BE2C (cell line): ENCODE results near the gene KY.

Experiments used
- DNase-seq: peaks from one replicate; pipeline ENCODE4 v3.0.0-alpha.2; 2020
- H3K27me3 ChIP-seq: fragments of 250-450 bp; sonication (Bioruptor Pico); 2 replicates; pipeline ENCODE4 v1.5.1; 2020; ENCODE audit warnings: mild to moderate bottlenecking
- H3K36me3 ChIP-seq: fragments of 250-450 bp; sonication (Bioruptor Pico); 2 replicates; pipeline ENCODE4 v1.5.1; 2020; ENCODE audit warnings: mild to moderate bottlenecking
- H3K4me1 ChIP-seq: fragments of 250-450 bp; sonication (Bioruptor Pico); 2 replicates; pipeline ENCODE4 v1.5.1; 2020
- H3K4me3 ChIP-seq: 2 replicates; pipeline ENCODE4 v1.5.1; 2011; ENCODE audit warnings: low read depth, low read length
- H3K9me3 ChIP-seq: fragments of 250-450 bp; sonication (Bioruptor Pico); 2 replicates; pipeline ENCODE4 v1.5.1; 2020
- CTCF ChIP-seq: IDR thresholded peaks from 2 replicates; pipeline ENCODE4 v1.5.1; 2012; ENCODE audit warnings: mild to moderate bottlenecking, low read depth, low read length

KY gene

GRCh38 chr3:134621854-134622253 lies 29.0 kb downstream of the KY start:
- H3K9me3 ChIP-seq: no peaks in the 10 kb centered on the region
- H3K4me3 ChIP-seq: no peak overlapping the region
- H3K27me3 ChIP-seq: no peaks in the 10 kb centered on the region
- no peak for DNase-seq
- no peaks in the 10 kb centered on the region; the same call in 1 of the 2 replicates for H3K4me1 ChIP-seq
- H3K36me3 ChIP-seq: no peaks in the 10 kb centered on the region
- TF ChIP-seq CTCF: no peak

GRCh38 chr3:134620476-134621115 lies 30.2 kb downstream of the KY start:
- Histone ChIP-seq H3K4me1 (no peaks in the 10 kb centered on the region; the same call in 1 of the 2 replicates), H3K36me3 (no peaks in the 10 kb centered on the region), H3K4me3 (no peak overlapping the region), H3K27me3 (no peaks in the 10 kb centered on the region), H3K9me3 (no peaks in the 10 kb centered on the region)
- no peak for DNase-seq
- no peak for TF ChIP-seq CTCF

- DNase-seq: no peak
- no peaks in the 10 kb centered on the region for H3K36me3 ChIP-seq
- no peaks in the 10 kb centered on the region for H3K9me3 ChIP-seq
- H3K4me3 ChIP-seq: no peak overlapping the region
- no peaks in the 10 kb centered on the region for H3K27me3 ChIP-seq
- no peaks in the 10 kb centered on the region; the same call in 1 of the 2 replicates for H3K4me1 ChIP-seq
- no peak for TF ChIP-seq CTCF
Observed at GRCh38 chr3:134619884-134620445, 30.9 kb downstream of the KY start.

- no peak for DNase-seq
- H3K36me3 ChIP-seq: no peaks in the 10 kb centered on the region
- no peak overlapping the region for H3K4me3 ChIP-seq
- TF ChIP-seq CTCF: no peak
- H3K9me3 ChIP-seq: no peaks in the 10 kb centered on the region
- no peaks in the 10 kb centered on the region; the same call in 1 of the 2 replicates for H3K4me1 ChIP-seq
- H3K27me3 ChIP-seq: no peaks in the 10 kb centered on the region
Observed at GRCh38 chr3:134619301-134619615, 31.6 kb downstream of the KY start.

GRCh38 chr3:134618478-134619300 lies 32.1 kb downstream of the KY start:
- no peaks in the 10 kb centered on the region for H3K36me3 ChIP-seq
- no peaks in the 10 kb centered on the region; the same call in 1 of the 2 replicates for H3K4me1 ChIP-seq
- DNase-seq: no peak
- H3K9me3 ChIP-seq: no peaks in the 10 kb centered on the region
- H3K4me3 ChIP-seq: no peak overlapping the region
- no peak for TF ChIP-seq CTCF
- no peaks in the 10 kb centered on the region for H3K27me3 ChIP-seq
